Activated CD4-positive, CD25-positive, alpha-beta regulatory T cell (primary cell): ENCODE measurements around the gene RAET1E.
"Not testable (repeated sequence)": the region's sequence is repeated elsewhere in the genome, so short reads cannot be mapped to it uniquely, and the experiment has no call there.

Experiments
- DNase-seq, 4 experiments: peaks; one replicate each; lab custom pipeline; 2025; lab: John Stamatoyannopoulos, UW

The RAET1E gene, protein sequence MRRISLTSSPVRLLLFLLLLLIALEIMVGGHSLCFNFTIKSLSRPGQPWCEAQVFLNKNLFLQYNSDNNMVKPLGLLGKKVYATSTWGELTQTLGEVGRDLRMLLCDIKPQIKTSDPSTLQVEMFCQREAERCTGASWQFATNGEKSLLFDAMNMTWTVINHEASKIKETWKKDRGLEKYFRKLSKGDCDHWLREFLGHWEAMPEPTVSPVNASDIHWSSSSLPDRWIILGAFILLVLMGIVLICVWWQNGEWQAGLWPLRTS

DNA sequence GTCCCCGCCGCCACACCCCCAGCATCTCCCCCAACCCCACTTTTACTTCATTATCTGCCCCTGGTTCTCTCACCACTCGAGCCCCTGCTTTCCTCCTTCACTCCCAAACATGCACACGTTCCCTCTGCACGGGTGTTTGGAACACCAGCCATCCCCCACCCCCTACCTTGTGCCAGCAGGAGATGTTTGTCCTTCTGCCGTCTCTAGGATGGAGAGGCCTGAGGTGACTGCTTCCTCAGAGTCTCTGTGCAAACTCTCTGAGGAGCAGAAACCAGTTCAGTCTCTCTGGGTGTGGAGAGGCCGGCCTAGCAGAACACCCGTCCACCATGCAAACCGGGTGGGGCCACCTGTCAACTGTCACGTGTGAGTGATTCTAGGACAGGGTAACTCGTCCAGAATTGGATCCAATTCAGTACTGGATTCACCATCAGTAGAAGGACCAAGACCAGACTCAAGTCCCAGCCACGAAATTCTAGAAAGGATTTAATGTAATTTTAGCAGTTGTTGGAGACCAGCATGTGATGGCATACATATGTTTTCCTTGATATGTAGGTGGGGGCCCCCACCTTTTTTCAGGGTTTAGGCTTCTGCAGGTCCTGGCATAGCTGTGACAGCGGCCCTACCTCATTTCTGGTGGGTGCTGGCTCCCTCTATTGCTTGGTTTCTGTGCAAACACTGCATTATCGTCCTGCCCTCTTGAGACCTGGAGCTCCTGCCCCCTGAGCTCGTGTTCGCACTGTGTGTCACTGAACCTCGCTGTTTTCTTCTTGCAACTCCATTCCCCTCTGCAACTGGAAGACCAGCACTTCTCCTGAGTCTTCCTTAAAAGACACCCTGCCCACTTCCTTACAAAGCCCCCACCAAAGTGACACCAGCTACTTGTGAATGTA lies at the start of gene RAET1E:
Gene RAET1E (minus strand): TSS at position 259 of the 890 bp plus-strand sequence. CDS start 7,212 bp downstream, outside the sequence.
- no peak for DNase-seq

DNA sequence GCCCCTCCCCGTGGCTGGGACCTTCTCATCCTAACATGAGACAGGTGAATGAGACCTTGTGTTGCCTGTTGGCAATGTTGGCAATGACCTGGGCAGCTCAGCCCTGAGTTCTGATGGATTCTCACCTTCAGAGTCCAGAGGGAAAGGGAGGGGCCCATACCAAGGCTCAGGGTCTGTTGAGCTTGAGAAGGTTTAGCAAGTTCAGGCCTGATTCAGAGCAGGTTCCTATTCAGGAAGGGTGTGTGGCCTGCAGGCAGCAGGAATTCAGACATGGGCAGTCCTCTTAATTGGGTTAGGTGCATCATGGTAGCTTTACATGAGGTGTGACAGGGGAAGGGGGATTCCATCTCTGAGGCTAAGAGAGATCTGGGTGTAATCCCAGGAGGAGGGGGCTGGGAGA lies 49.6 kb upstream of the RAET1E start:
- DNase-seq = not testable (repeated sequence)

DNA sequence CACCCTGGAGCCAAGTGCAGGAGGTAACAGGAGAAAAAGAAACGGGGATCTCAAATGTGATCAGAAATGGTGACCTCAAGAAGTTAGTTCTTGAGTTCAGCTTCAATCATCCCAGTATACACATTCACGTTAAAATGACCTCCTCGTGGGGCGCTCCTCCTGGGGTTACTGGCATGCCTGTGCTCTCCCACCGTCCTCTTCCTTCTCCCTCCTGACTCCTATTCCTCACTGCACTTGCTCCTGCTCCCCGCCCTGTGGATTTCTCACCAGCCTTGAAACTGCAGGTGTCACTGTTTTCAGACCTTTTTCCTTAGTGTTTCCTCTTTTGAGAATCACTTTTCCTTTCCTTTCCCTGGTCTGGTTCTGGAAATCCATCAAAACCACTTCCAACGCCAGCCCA lies 48.7 kb upstream of the RAET1E start:
- DNase-seq = not testable (repeated sequence)

DNA sequence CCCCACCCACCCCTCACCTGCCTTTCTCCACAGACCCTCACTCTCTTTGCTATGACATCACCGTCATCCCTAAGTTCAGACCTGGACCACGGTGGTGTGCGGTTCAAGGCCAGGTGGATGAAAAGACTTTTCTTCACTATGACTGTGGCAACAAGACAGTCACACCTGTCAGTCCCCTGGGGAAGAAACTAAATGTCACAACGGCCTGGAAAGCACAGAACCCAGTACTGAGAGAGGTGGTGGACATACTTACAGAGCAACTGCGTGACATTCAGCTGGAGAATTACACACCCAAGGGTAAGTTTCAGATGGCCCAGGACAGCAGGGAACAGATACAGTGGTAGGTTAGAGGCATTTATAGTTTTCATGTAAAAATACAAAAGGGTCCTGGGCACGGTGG lies 47.4 kb upstream of the RAET1E start:
- DNase-seq = not testable (repeated sequence)

DNA sequence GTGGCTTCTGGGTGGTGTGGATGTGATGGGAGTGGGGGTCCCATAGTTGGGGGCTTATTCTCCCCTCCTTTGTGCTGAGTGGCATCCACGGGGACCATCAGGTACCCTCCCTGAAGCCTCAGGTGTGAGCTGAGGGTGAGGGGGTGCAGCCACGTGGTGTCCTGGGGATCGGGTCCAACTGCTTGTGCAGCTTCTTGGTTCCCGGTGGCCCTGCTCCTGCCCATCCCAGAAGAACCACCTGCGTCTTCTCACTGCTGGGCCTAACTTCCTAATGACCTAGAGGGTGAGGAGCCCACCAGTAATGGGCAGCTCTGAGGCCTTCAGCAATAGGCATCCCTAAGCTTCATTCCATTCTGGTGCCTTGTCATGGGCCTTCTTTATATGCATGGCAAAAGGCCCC lies 45.4 kb upstream of the RAET1E start:
- DNase-seq = not testable (repeated sequence)

DNA sequence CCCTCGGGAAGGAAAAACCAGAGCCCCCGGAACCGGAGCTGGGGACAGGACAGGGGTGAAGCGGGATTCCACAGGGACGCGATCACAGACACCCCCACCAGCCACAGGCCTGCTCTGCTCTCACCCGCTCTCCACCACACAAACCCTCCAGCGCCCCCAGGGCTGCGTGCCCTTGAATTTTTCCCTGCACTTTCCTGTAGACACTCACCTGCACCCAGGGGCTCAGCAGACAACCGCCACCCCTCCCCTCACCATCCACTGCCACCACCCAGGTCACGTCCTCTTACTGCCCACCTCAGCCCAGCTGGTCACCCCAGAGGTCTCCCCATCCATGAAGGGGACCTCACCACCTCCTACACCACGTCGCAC lies 44.5 kb upstream of the RAET1E start:
- DNase-seq = no peak

DNA sequence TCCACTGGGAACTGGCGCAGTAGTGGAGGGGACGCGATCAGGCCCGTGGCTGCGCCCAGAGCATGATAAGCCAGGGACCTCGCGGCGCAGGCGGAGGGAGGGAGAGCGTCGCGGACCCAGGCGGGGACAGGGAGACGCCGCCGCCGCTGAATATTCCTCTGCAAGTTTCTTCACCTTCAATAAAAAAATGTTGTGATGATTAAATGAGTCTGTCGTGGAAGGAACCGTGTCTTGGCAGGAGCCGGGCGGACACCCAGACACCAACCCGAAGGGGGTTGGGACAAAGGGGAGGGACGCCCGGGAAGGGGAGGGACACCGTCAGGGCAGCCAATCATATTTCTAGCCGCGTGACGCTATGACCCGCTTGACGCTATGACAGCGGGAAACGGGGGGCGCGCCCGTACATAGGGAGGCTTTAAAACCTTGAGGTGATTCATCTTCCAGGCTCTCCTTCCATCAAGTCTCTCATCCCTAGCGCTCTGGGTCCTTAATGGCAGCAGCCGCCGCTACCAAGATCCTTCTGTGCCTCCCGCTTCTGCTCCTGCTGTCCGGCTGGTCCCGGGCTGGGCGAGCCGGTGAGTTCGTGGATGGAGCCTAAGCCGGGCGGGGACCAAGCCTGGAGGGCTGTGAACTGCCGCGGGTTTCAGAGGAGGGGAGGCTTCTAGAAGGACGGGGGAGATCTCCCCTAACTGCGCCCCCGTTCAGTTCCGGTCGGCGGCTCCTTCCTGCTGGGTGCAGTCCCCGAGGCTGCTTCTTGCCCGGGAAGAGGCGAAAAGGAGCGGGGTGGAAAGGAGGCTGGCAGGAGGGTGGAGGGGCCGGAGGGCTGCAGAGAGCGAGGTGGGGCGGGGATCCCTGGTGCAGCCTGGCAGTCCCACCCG lies 43.9 kb upstream of the RAET1E start, which contains the start of gene ULBP2:
Gene ULBP2 (plus strand): TSS at position 432 of the 878 bp plus-strand sequence. CDS start 59 bp downstream, at position 491.
- DNase-seq = peak; percentile 48 to 62 (median 54)

DNA sequence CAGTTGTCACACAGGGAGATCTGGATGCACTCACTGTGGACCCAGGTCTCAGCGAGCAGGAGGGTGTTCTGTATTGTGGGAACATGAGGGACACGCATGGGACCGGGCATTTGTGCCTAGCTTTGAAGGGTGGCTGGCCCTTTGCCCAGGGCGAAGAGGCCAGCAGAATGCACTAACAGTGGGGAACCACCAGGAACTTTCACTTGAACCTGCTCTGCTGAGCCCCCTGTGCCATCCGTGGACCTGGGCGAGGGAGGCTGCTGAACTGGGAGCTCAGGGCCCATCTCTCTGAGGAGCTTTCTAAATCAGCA lies 42.7 kb upstream of the RAET1E start:
- DNase-seq = no peak

DNA sequence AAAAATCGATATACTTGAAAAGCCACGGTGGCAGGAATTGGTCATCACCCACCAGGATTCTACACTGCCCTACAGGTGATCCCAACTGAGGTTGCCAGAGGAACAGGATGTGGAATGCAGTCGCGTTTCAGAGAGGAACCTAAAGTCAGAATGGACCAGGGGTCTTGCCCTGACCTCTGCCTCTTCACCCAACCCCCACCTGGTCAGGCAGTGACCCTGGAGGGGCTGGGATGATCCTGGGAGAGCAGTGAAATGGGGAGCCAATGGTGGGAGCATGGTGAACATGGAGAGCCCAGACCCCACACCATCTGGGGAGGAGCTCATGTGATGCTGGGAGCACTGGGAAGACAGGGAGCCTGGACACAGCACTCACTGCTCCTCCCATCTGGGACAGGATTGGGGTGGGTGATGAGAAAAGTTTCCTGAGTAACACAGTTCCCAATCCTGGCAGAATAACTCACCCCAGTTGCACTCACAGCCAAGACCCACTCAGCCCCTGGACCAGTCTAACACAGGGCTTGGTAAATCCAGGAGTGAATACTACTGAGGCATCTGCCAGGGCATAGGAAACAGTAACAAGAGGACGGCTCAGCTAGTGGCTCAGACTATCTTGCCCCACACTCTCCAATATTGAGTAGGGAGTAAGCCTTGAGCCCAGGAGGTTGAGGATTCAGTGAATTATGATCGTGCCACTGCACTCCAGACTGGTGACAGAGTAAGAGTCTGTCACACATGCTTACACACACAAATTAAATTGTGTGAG lies 42.2 kb upstream of the RAET1E start:
- no peak for DNase-seq

DNA sequence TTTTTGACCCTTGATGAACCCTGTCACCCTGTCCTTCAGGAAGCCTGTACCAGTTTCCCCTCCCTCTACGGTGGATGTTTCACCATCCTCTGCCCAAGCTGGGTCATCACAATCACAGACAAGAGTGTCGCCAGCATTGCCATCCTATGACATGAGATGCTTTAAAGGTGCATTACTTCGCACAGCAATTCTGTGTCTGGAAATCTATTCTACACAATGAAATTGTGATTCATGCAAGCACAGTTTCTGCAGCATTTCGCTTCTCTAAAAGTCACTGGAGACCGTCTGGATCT lies 41.4 kb upstream of the RAET1E start:
- no peak for DNase-seq

DNA sequence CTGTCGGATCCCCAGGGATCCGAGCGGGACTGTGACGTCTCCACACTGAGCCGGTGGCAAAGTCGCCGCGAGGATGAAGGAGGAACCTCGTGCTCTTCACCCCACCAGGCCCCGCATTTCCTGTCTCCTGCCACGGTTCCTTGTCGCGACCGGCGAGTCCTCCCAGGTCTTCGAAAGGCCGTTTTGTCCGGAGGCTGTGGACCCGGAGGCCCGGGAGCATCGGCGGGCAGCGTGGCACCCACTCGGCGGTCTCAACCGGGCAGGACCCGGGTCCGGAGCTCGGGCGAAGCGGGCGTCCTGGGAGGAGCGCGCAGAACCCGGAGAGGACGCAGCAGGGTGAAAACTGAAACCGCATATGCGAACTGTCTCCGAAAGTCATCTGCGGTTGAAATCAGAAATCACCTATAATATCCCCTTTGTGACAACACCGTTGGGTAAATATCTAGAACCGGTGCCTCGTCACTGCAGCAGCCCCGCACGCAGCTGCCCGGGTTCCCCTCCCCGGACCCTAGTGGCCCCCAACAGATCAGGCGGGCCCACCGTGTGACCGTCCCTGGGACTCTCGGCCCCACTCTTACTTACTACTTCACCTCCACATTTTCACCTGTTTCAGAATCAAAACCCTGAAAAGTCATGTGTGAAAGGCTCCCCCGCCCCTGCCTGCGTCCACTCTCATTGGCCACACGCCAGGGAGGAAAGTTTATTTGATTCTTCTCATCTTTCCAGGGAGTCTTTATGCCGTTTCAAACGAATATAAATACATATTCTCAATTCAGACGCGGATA lies 40.9 kb upstream of the RAET1E start:
- peak in 1 of 4 experiments; percentile 17 for DNase-seq

DNA sequence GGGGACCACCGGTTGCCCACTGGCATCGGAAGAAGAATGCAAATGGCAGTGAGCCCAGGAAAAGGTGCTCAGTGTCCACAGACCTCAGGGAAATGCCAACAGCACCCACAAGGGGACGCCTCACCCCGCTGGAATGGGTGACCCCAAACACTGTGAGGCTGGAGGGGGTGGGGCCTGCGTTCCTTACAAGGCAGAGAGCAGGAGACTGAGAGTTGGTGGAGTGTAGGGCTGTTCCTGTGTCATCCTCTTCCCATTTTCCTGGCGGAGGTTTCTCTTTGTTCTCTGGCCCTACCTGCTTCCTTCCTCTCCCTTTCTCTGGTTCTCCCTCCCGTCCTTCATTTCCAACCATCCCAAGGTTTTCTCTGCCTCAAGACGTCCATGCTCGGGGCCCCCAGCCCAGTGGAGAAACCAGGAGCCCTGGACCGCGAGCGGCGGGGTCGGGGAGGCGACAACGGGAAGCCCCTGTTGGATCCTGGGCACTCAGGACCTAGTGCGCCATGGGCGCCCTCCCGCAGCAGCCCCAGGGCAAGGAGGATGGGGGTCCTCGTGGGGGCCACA lies 40.2 kb upstream of the RAET1E start:
- DNase-seq = not testable (repeated sequence)

DNA sequence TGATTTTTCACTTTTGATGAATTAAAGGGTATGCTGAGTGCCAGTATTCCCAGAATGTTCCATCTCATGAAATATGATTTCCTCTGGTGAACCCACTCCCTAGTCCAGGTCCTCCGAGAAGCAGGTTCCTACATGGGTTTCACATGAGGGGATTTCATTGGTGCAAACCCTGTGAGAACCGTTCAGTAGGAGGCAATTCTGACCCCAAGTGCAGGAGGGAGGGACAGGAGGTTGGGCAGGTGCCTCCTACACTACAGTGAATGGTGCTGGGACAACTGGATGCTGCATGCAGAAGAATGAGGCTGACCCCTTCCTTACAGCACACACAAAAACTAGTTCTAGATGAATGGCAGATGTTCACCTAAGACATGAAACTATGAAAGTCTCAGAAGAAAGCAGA lies 38.8 kb upstream of the RAET1E start:
- no peak for DNase-seq

DNA sequence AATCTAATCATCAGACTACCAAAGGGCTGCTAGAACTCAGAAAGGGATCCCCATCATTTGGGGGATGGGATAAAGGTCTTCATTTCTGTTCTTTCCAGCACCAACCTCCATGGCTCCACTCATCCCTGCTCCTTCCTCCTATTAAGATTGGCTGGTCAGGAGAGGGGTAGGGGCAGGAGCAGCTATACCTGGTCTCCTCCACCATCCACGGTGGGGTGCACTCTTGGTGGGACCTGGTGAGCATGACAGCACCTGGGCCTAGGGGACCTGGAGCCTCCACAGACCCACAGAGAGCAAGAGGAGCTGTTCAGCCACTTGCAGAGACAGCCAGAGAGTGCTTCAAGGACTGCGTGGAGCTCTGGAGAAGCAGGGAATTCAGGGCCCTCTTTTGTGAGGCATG lies 37.8 kb upstream of the RAET1E start:
- DNase-seq = no peak

DNA sequence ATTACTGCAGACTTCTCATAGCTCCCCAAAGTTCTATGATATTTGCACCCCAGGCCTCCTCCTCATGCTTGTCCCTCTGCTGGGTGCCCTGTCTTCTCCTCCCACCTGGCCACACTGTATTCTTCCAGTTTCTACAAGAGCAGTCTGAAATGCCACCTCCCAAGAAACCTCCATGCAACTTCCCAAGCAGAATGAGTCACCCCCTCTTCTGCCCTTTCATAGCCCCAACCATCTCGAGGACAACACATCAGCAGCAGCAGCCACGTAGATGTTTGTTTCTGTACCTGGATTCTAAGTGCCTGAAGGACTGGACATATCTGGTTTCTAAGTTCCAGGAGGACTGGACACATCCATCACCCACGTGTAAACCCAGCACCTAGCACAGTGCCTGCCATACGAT lies 37.3 kb upstream of the RAET1E start:
- no peak for DNase-seq

DNA sequence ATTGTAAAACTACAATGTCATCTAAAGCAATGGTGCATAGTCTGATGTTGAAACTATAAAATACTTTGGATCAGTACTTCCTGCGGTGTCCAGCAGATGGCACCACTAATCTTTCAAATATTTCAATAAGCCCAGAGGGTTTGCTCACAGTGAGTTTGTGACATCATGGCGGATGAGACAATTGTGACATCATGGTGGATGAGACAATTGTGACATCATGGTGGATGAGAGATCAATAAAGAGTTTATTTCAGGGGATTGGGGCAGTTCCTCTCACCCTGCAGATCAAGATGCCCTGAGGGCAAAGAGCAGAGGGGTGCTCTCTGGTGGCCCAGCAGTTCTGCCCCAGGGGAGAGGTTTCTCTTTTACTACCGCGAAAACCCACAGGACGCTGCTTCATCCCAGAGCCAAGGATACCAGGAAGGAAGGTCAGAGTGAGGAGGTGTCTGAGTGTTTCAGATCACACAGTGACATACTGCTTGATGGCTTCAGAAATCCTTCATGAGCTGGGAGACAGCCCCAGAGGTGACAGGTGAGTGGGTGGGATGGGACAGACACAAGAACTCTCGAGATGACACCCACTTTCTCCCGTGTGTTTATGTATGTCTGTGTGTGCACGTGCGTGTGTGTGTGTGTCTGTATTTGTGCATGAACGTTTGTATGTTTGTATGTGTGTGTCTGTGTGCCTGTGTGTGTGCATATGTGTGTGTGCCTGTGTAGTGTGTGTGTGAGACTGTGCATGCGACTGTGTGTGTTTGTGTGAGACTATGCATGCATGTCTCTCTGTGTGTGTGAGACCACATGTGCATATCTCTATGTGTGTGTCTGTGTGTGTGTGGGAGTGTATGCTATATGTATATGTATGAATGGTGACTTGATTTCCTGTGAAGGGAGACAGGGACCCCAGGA lies 36.6 kb upstream of the RAET1E start:
- DNase-seq = peak; percentile 15 to 55 (median 34)

DNA sequence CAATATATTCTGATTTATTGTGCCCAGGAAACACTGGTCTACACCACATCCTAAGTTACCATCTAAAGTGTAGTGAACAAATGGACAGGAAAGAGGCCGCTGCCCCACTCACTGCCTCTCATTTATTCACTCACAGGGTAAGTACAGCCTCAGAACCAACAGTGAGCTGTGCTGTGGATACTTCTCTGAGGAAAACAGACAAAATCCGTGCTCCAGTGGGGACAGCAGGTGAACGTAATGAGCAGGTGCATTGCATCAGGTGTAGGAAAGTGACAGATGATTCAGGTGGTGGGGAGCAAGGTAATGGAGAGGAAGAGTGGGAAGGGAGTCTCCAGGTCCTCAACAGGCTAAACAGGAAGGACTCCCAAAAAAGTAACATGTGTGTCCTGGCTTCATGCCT lies 35.5 kb upstream of the RAET1E start:
- no peak for DNase-seq

DNA sequence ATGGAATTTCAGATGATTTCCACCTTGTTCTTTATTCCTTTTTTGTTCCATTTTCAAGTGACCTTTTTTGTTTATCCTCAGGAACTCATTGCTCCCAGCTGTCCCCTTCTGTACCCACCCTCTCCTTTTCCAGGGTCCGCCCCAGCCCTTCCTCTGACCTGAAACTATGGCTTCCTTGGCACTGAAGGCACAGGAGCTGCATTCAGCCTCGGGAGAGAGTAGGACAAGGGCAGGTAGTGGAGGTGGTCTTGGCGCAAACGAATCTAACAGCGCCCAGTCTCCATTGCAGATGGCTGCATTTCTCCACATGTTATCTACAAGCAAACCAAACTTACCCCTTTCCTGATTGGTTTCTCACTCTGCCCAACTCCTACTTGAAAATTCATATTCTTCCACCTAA lies 35.1 kb upstream of the RAET1E start:
- DNase-seq = no peak

DNA sequence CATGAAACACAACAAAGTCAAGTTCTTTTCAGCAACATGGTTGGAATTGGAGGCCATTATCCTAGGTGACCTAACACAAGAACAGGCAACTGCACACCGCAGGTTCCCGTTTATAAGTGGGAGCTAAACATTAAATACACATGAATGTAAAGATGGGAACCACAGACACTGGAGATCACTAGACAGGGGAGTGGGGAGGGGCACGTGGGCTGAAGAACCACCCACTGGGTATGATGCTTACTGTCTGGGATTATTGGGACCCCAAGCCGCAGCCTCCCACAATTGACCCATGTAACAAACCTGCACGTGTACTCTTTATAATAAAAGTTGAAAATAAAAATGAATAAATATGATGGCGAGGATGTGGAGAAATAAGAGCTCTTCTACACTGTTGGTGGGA lies 33.6 kb upstream of the RAET1E start:
- DNase-seq = no peak

DNA sequence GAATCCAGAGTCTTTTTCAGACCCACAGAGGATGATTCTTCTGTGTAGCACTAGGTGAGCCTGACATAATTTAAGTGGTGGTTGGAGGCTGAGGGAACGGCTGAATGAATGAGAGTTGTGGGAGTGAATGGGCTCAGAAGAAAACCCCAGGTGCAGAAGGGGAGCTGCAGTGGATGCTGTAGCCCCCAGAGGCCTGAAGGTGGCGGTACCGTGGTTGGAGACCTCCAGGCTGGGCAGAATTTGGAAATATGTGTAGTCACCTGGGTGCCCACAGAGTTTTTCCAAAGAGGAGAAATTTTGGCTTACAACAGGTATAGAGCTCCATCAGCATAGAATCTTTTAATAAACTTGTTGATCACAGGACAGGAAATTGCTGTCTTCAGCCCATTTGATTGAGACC lies 31.5 kb upstream of the RAET1E start:
- DNase-seq = no peak
